Bronchial epithelial cell (primary cell): ENCODE results near the gene ZNF831. TPM values are rescaled to one million over a fixed set of nuclear protein-coding genes. Genes with fewer than 3 reads are reported as not detected.

Experiments used
- DNase-seq: peaks from one replicate; pipeline ENCODE4 v3.0.0-alpha.2; 2010; ENCODE audit warnings: low read depth
- FAIRE-seq: peaks from 2 replicates; lab custom pipeline; 2011; peaks lifted over from hg19 to GRCh38; lab: Jason Lieb, UNC
- H3K27me3 ChIP-seq: 2 replicates; pipeline ENCODE4 v1.5.1; 2011; ENCODE audit warnings: low read length; ENCODE audit not compliant: control insufficient read depth, insufficient read depth
- H3K36me3 ChIP-seq: 2 replicates; pipeline ENCODE4 v1.5.1; 2011; ENCODE audit warnings: low read length; ENCODE audit not compliant: control insufficient read depth, insufficient read depth
- H3K4me3 ChIP-seq: 2 replicates; pipeline ENCODE4 v1.5.1; 2011; ENCODE audit warnings: mild to moderate bottlenecking, low read depth, low read length, control low read depth
- CTCF ChIP-seq: IDR thresholded peaks from 2 replicates; pipeline ENCODE4 v1.5.1; 2011; ENCODE audit warnings: mild to moderate bottlenecking, moderate library complexity, low read length, control low read depth, inconsistent platforms; ENCODE audit not compliant: insufficient read depth, severe bottlenecking
- total RNA-seq: library from RNA; depleted of rRNA; stranded (reverse); fragments of >200 nt; gene quantifications from 2 replicates; pipeline ENCODE4 v1.2.1, GENCODE V29; 2014

The ZNF831 gene
- total RNA-seq, 1 donor from 2014 or later = not detected

GRCh38 chr20:59246691-59247400 lies 83.2 kb downstream of the ZNF831 start:
- DNase-seq = no peak
- Histone ChIP-seq H3K27me3 (no peaks in the 10 kb centered on the region), H3K4me3 (no peak overlapping the region), H3K36me3 (no peaks in the 10 kb centered on the region)
- TF ChIP-seq CTCF = no peak
- FAIRE-seq = no peak

- FAIRE-seq (no peak), DNase-seq (no peak)
- Histone ChIP-seq H3K4me3 (no peak overlapping the region), H3K27me3 (no peaks in the 10 kb centered on the region), H3K36me3 (no peaks in the 10 kb centered on the region)
- no peak for TF ChIP-seq CTCF
These were observed 84.4 kb downstream of the ZNF831 start for GRCh38 chr20:59247731-59248684.

GRCh38 chr20:59250293-59250692 lies 86.7 kb downstream of the ZNF831 start:
- no peak for TF ChIP-seq CTCF
- Histone ChIP-seq H3K36me3 (no peaks in the 10 kb centered on the region), H3K27me3 (no peaks in the 10 kb centered on the region), H3K4me3 (no peak overlapping the region)
- no peak for DNase-seq
- FAIRE-seq = no peak

- no peak for TF ChIP-seq CTCF
- FAIRE-seq (no peak), DNase-seq (no peak)
- H3K27me3 ChIP-seq = no peaks in the 10 kb centered on the region
- no peaks in the 10 kb centered on the region for H3K36me3 ChIP-seq
- no peak overlapping the region for H3K4me3 ChIP-seq
These were observed 89.7 kb downstream of the ZNF831 start for GRCh38 chr20:59253325-59253724.

GRCh38 chr20:59253779-59254319 lies 90.2 kb downstream of the ZNF831 start:
- no peak for DNase-seq
- TF ChIP-seq CTCF = no peak
- no peak for FAIRE-seq
- Histone ChIP-seq H3K4me3 (no peak overlapping the region), H3K27me3 (no peaks in the 10 kb centered on the region), H3K36me3 (no peaks in the 10 kb centered on the region)
